H1 (cell line): ENCODE measurements around the gene SYTL2.

Experiments used
- CHD2 ChIP-seq: IDR thresholded peaks from 2 replicates; pipeline ENCODE4 v1.6.1; 2012; ENCODE audit warnings: low read length, improper control_type of control experiment
- CTCF ChIP-seq, 3 experiments: IDR thresholded peaks; 1 replicate in 2 of 3; 2 replicates in 1 of 3; pipeline versions ENCODE4 v1.5.1 to v1.6.1; 2011; ENCODE audit warnings: low read length in 3 of 3, mild to moderate bottlenecking in 3 of 3, inconsistent platforms in 2 of 3, low read depth in 1 of 3, moderate library complexity in 1 of 3; ENCODE audit not compliant: insufficient read depth in 1 of 3; ENCODE audit errors: control extremely low read depth in 1 of 3
- EZH2 ChIP-seq: fragments of 200-600 bp; sonication (generic); IDR thresholded peaks from 2 replicates; pipeline ENCODE4 v1.7.1; 2012; ENCODE audit warnings: low read depth, mild to moderate bottlenecking, moderate library complexity, low read length, inconsistent platforms; ENCODE audit not compliant: severe bottlenecking
- MAFK ChIP-seq: IDR thresholded peaks from 2 replicates; pipeline ENCODE4 v1.6.1; 2012; ENCODE audit warnings: low read depth, mild to moderate bottlenecking, improper control_type of control experiment, low read length
- MAX ChIP-seq: IDR thresholded peaks from 2 replicates; pipeline ENCODE4 v1.6.1; 2012; ENCODE audit warnings: inconsistent platforms
- RFX5 ChIP-seq: IDR thresholded peaks from 2 replicates; pipeline ENCODE4 v1.6.1; 2011; ENCODE audit warnings: low read depth, low read length, improper control_type of control experiment, borderline replicate concordance
- SP2 ChIP-seq: IDR thresholded peaks from 2 replicates; pipeline ENCODE4 v1.6.1; 2012; ENCODE audit warnings: mild to moderate bottlenecking, low read length, inconsistent platforms
- TAF1 ChIP-seq: IDR thresholded peaks from 2 replicates; pipeline ENCODE4 v1.6.1; 2011; ENCODE audit warnings: mild to moderate bottlenecking, low read depth, low read length

GRCh38 chr11:85825616-85826015 is 14.7 kb upstream of the SYTL2 start:
- TF ChIP-seq TAF1 (no peak), CTCF (IDR thresholded peaks at IDR 0.05; ENCODE audit: control extremely low read depth in 1 of 3, insufficient read depth in 1 of 3, low read depth in 1 of 3, low read length in 3 of 3) (no peak), MAX (no peak), SP2 (no peak), EZH2 (no peak), RFX5 (no peak), MAFK (no peak), CHD2 (no peak)
